Astrocyte of the hippocampus (primary cell): ENCODE data around the gene HBB.

ENCODE experiments used
- DNase-seq: peaks from one replicate; pipeline ENCODE4 v3.0.0; 2011; ENCODE audit warnings: low read depth, low spot score

Gene HBB

GRCh38 chr11:5247472-5248192 is 20.8 kb upstream of the HBB start:
- no peak for DNase-seq

- no peak for DNase-seq
Measured at GRCh38 chr11:5246772-5247471, 20.1 kb upstream of the HBB start.

- DNase-seq, result no peak
Measured at GRCh38 chr11:5245155-5245554, 18.3 kb upstream of the HBB start.

GRCh38 chr11:5243816-5244180 is 16.9 kb upstream of the HBB start:
- no peak for DNase-seq

GRCh38 chr11:5242933-5243815 is 16.3 kb upstream of the HBB start:
- no peak for DNase-seq

GRCh38 chr11:5242208-5242607 is 15.3 kb upstream of the HBB start:
- DNase-seq, result no peak

- no peak for DNase-seq
Measured at GRCh38 chr11:5241458-5241857, 14.6 kb upstream of the HBB start.

- no peak for DNase-seq
Measured at GRCh38 chr11:5240458-5240857, 13.6 kb upstream of the HBB start.

- no peak for DNase-seq
Measured at GRCh38 chr11:5240056-5240455, 13.2 kb upstream of the HBB start.

GRCh38 chr11:5239046-5239445 is 12.2 kb upstream of the HBB start:
- DNase-seq, result no peak

GRCh38 chr11:5238486-5238885 is 11.6 kb upstream of the HBB start:
- DNase-seq, result no peak

GRCh38 chr11:5237420-5237819 is 10.5 kb upstream of the HBB start:
- no peak for DNase-seq

GRCh38 chr11:5235364-5236095 is 8.7 kb upstream of the HBB start:
- no peak for DNase-seq

GRCh38 chr11:5234381-5234834 is 7.5 kb upstream of the HBB start, which contains the start of gene HBD:
Gene HBD, minus strand, starts transcription at chr11:5234483. Its CDS starts 50 bp downstream, at chr11:5234433.
- DNase-seq, result no peak

GRCh38 chr11:5233307-5233706 is 6.4 kb upstream of the HBB start:
- DNase-seq, result no peak

GRCh38 chr11:5232821-5233220 is 6.0 kb upstream of the HBB start:
- no peak for DNase-seq

- no peak for DNase-seq
Measured at GRCh38 chr11:5232176-5232575, 5.3 kb upstream of the HBB start.

GRCh38 chr11:5231111-5231510 is 4.2 kb upstream of the HBB start:
- DNase-seq, result no peak

GRCh38 chr11:5230266-5230665 is 3.4 kb upstream of the HBB start:
- DNase-seq, result no peak

GRCh38 chr11:5229796-5230195 is 2.9 kb upstream of the HBB start:
- no peak for DNase-seq

- DNase-seq, result no peak
Measured at GRCh38 chr11:5229356-5229755, 2.5 kb upstream of the HBB start.

- DNase-seq, result no peak
Measured at GRCh38 chr11:5228124-5228523, 1.3 kb upstream of the HBB start.
